ENCODE measurements around the gene CPM.

CPM gene

GRCh38 chr12:68886636-68887572 is 46.1 kb downstream of the CPM start:
- no peak for DNase-seq

GRCh38 chr12:68885381-68885780 is 47.6 kb downstream of the CPM start:
- H3K9me3 Mint-ChIP-seq, result peaks cover 4% of the 10 kb centered on the region
- H3K27ac Mint-ChIP-seq, result no peak overlapping the region
- no peak for ATAC-seq
- no peak for DNase-seq
- H3K4me1 Mint-ChIP-seq, result peaks cover 22% of the 10 kb centered on the region
- H3K36me3 Mint-ChIP-seq (ENCODE audit: low read depth), result peaks cover 11% of the 10 kb centered on the region
- no peak overlapping the region for H3K4me3 Mint-ChIP-seq
- H3K27me3 Mint-ChIP-seq, result peaks cover 3% of the 10 kb centered on the region

More at GRCh38 chr12:68886636-68887572, 46.1 kb downstream of the CPM start:
- no peak overlapping the region for H3K4me3 Mint-ChIP-seq
- peaks cover 4% of the 10 kb centered on the region for H3K9me3 Mint-ChIP-seq
- no peak overlapping the region for H3K27ac Mint-ChIP-seq
- no peak for ATAC-seq
- H3K27me3 Mint-ChIP-seq, result peaks cover 3% of the 10 kb centered on the region
- peaks cover 27% of the 10 kb centered on the region for H3K4me1 Mint-ChIP-seq
- peaks cover 8% of the 10 kb centered on the region for H3K36me3 Mint-ChIP-seq (ENCODE audit: low read depth)

GRCh38 chr12:68884251-68884650 is 48.7 kb downstream of the CPM start:
- Mint-ChIP-seq H3K9me3 (peaks cover 4% of the 10 kb centered on the region), H3K4me3 (no peak overlapping the region), H3K36me3 (ENCODE audit: low read depth) (peaks cover 11% of the 10 kb centered on the region), H3K27me3 (peaks cover 3% of the 10 kb centered on the region), H3K27ac (no peak overlapping the region), H3K4me1 (peaks cover 18% of the 10 kb centered on the region)
- no peak for ATAC-seq
- no peak for DNase-seq

- Mint-ChIP-seq H3K27me3 (peaks cover 3% of the 10 kb centered on the region), H3K27ac (no peak overlapping the region), H3K36me3 (ENCODE audit: low read depth) (peaks cover 16% of the 10 kb centered on the region), H3K9me3 (peaks cover 4% of the 10 kb centered on the region), H3K4me1 (peaks cover 9% of the 10 kb centered on the region), H3K4me3 (no peak overlapping the region)
- no peak for ATAC-seq
- DNase-seq, result no peak
These were observed 49.8 kb downstream of the CPM start for GRCh38 chr12:68883151-68883550.

- H3K9me3 Mint-ChIP-seq, result peaks cover 4% of the 10 kb centered on the region
- DNase-seq (no peak), ATAC-seq (no peak)
- H3K27ac Mint-ChIP-seq, result no peak overlapping the region
- H3K4me3 Mint-ChIP-seq, result no peak overlapping the region
- H3K27me3 Mint-ChIP-seq, result peaks cover 3% of the 10 kb centered on the region
- peaks cover 3% of the 10 kb centered on the region for H3K4me1 Mint-ChIP-seq
- H3K36me3 Mint-ChIP-seq (ENCODE audit: low read depth), result peaks cover 17% of the 10 kb centered on the region
These were observed 50.6 kb downstream of the CPM start for GRCh38 chr12:68882251-68882964.

- no peak for ATAC-seq
These were observed 52.2 kb downstream of the CPM start for GRCh38 chr12:68880660-68881325.

GRCh38 chr12:68878846-68879245 is 54.1 kb downstream of the CPM start:
- Mint-ChIP-seq H3K27me3 (peaks cover 3% of the 10 kb centered on the region), H3K27ac (no peak overlapping the region), H3K4me1 (no peaks in the 10 kb centered on the region), H3K36me3 (ENCODE audit: low read depth) (peaks cover 27% of the 10 kb centered on the region), H3K9me3 (peaks cover 4% of the 10 kb centered on the region), H3K4me3 (no peak overlapping the region)
- DNase-seq, result no peak
- no peak for ATAC-seq

More at GRCh38 chr12:68880660-68881325, 52.2 kb downstream of the CPM start:
- Mint-ChIP-seq H3K4me1 (peaks cover 2% of the 10 kb centered on the region), H3K36me3 (ENCODE audit: low read depth) (peaks cover 22% of the 10 kb centered on the region), H3K27ac (no peak overlapping the region), H3K27me3 (peaks cover 3% of the 10 kb centered on the region), H3K4me3 (no peak overlapping the region), H3K9me3 (peaks cover 4% of the 10 kb centered on the region)
- no peak for DNase-seq

GRCh38 chr12:68878283-68878682 is 54.7 kb downstream of the CPM start:
- Mint-ChIP-seq H3K27ac (no peak overlapping the region), H3K4me1 (no peaks in the 10 kb centered on the region), H3K27me3 (peaks cover 3% of the 10 kb centered on the region), H3K36me3 (ENCODE audit: low read depth) (peaks cover 27% of the 10 kb centered on the region), H3K9me3 (peaks cover 4% of the 10 kb centered on the region), H3K4me3 (no peak overlapping the region)
- ATAC-seq (no peak), DNase-seq (no peak)

- ATAC-seq (no peak), DNase-seq (no peak)
- H3K36me3 Mint-ChIP-seq (ENCODE audit: low read depth), result peaks cover 26% of the 10 kb centered on the region
- no peak overlapping the region for H3K4me3 Mint-ChIP-seq
- peaks cover 4% of the 10 kb centered on the region for H3K9me3 Mint-ChIP-seq
- H3K4me1 Mint-ChIP-seq, result no peaks in the 10 kb centered on the region
- peaks cover 3% of the 10 kb centered on the region for H3K27me3 Mint-ChIP-seq
- no peak overlapping the region for H3K27ac Mint-ChIP-seq
These were observed 55.4 kb downstream of the CPM start for GRCh38 chr12:68877583-68877982.

GRCh38 chr12:68876461-68876860 is 56.5 kb downstream of the CPM start:
- Mint-ChIP-seq H3K27me3 (no peaks in the 10 kb centered on the region), H3K4me1 (no peaks in the 10 kb centered on the region), H3K27ac (no peak overlapping the region), H3K4me3 (no peak overlapping the region), H3K9me3 (no peaks in the 10 kb centered on the region), H3K36me3 (ENCODE audit: low read depth) (peaks cover 23% of the 10 kb centered on the region)
- DNase-seq (no peak), ATAC-seq (no peak)

GRCh38 chr12:68873316-68873715 is 59.7 kb downstream of the CPM start:
- no peak overlapping the region for H3K4me3 Mint-ChIP-seq
- no peak overlapping the region for H3K27ac Mint-ChIP-seq
- H3K27me3 Mint-ChIP-seq, result no peaks in the 10 kb centered on the region
- ATAC-seq (no peak), DNase-seq (no peak)
- no peaks in the 10 kb centered on the region for H3K4me1 Mint-ChIP-seq
- peaks cover 22% of the 10 kb centered on the region for H3K36me3 Mint-ChIP-seq (ENCODE audit: low read depth)
- no peaks in the 10 kb centered on the region for H3K9me3 Mint-ChIP-seq

GRCh38 chr12:68871921-68872320 is 61.0 kb downstream of the CPM start:
- peaks cover 20% of the 10 kb centered on the region for H3K36me3 Mint-ChIP-seq (ENCODE audit: low read depth)

GRCh38 chr12:68871396-68871795 is 61.6 kb downstream of the CPM start:
- Mint-ChIP-seq H3K9me3 (no peaks in the 10 kb centered on the region), H3K27ac (no peak overlapping the region), H3K4me3 (no peak overlapping the region), H3K27me3 (no peaks in the 10 kb centered on the region), H3K36me3 (ENCODE audit: low read depth) (peaks cover 20% of the 10 kb centered on the region), H3K4me1 (no peaks in the 10 kb centered on the region)
- no peak for ATAC-seq
- DNase-seq, result no peak

More at GRCh38 chr12:68871921-68872320, 61.0 kb downstream of the CPM start:
- no peak overlapping the region for H3K4me3 Mint-ChIP-seq
- DNase-seq (peak; percentile 13), ATAC-seq (peak; percentile 43)
- H3K4me1 Mint-ChIP-seq, result no peaks in the 10 kb centered on the region
- H3K27ac Mint-ChIP-seq, result no peak overlapping the region
- no peaks in the 10 kb centered on the region for H3K27me3 Mint-ChIP-seq
- H3K9me3 Mint-ChIP-seq, result no peaks in the 10 kb centered on the region

- H3K9me3 Mint-ChIP-seq, result no peaks in the 10 kb centered on the region
- no peak overlapping the region for H3K27ac Mint-ChIP-seq
- no peak overlapping the region for H3K4me3 Mint-ChIP-seq
- ATAC-seq (no peak), DNase-seq (no peak)
- no peaks in the 10 kb centered on the region for H3K27me3 Mint-ChIP-seq
- H3K4me1 Mint-ChIP-seq, result no peaks in the 10 kb centered on the region
- peaks cover 23% of the 10 kb centered on the region for H3K36me3 Mint-ChIP-seq (ENCODE audit: low read depth)
These were observed 62.5 kb downstream of the CPM start for GRCh38 chr12:68870443-68870842.
